IPS-NIHi11 (cell line): ENCODE measurements around the gene ISYNA1.
"Not testable (repeated sequence)": the region's sequence is repeated elsewhere in the genome, so short reads cannot be mapped to it uniquely, and the experiment has no call there.

Experiments
- DNase-seq: peaks from one replicate; pipeline ENCODE4 v3.0.0; 2012; ENCODE audit warnings: mixed read lengths, low spot score

Gene ISYNA1

GRCh38 chr19:18419195-18419698 lies 18.7 kb downstream of the ISYNA1 start, which contains the start of gene SSBP4:
Gene SSBP4 (plus strand): TSS chr19:18419398. CDS start chr19:18419649, 251 bp downstream.
- DNase-seq, result peak; percentile 92

- no peak for DNase-seq
Measured at GRCh38 chr19:18418483-18419194, 19.3 kb downstream of the ISYNA1 start.

- DNase-seq, result no peak
Measured at GRCh38 chr19:18418029-18418482, 19.9 kb downstream of the ISYNA1 start.

GRCh38 chr19:18417250-18418028 lies 20.5 kb downstream of the ISYNA1 start:
- DNase-seq, result peak; percentile 85

- peak; percentile 82 for DNase-seq
Measured at GRCh38 chr19:18416778-18417249, 21.1 kb downstream of the ISYNA1 start.

- no peak for DNase-seq
Measured at GRCh38 chr19:18415178-18415867, 22.6 kb downstream of the ISYNA1 start.

- no peak for DNase-seq
Measured at GRCh38 chr19:18414504-18415177, 23.3 kb downstream of the ISYNA1 start.

GRCh38 chr19:18412610-18413239 lies 25.2 kb downstream of the ISYNA1 start:
- no peak for DNase-seq

- peak; percentile 57 for DNase-seq
Measured at GRCh38 chr19:18408053-18408476, 29.9 kb downstream of the ISYNA1 start.

GRCh38 chr19:18406749-18407148 lies 31.2 kb downstream of the ISYNA1 start:
- DNase-seq, result no peak

GRCh38 chr19:18405754-18406153 lies 32.2 kb downstream of the ISYNA1 start:
- DNase-seq, result not testable (repeated sequence)

GRCh38 chr19:18402455-18403248 lies 35.3 kb downstream of the ISYNA1 start:
- DNase-seq, result not testable (repeated sequence)

GRCh38 chr19:18401580-18402112 lies 36.3 kb downstream of the ISYNA1 start:
- peak; percentile 63 for DNase-seq

- no peak for DNase-seq
Measured at GRCh38 chr19:18399008-18399407, 38.9 kb downstream of the ISYNA1 start.

- peak; percentile 84 for DNase-seq
Measured at GRCh38 chr19:18397242-18398202, 40.4 kb downstream of the ISYNA1 start, which contains the start of gene LRRC25. Gene LRRC25 (minus strand): TSS chr19:18397622. CDS start chr19:18396963, 659 bp downstream.

- DNase-seq, result no peak
Measured at GRCh38 chr19:18396471-18397241, 41.3 kb downstream of the ISYNA1 start.

GRCh38 chr19:18393836-18394235 lies 44.1 kb downstream of the ISYNA1 start:
- no peak for DNase-seq

GRCh38 chr19:18392926-18393325 lies 45.0 kb downstream of the ISYNA1 start:
- no peak for DNase-seq
